Lung (tissue), 12 donors: ENCODE measurements around the gene OR10G8. TPM values are rescaled to one million over a fixed set of nuclear protein-coding genes. Genes with fewer than 3 reads are reported as not detected.

ENCODE experiments used
- ATAC-seq: fragments of 200-7000 bp; cut with Tn5 transposase; one replicate; pipeline ENCODE4 v1.9.1; 2020; ENCODE audit warnings: moderate number of reproducible peaks; ENCODE audit not compliant: insufficient read depth, low FRiP score
- DNase-seq, 3 donors: peaks; one replicate each; pipeline ENCODE4 v3.0.0-alpha.2; 2013 to 2017
- H3K27ac ChIP-seq, 2 donors: one replicate each; pipeline ENCODE4 v1.5.1; 2013; ENCODE audit warnings: mild to moderate bottlenecking in 2 of 2, moderate library complexity in 2 of 2, control low read depth in 1 of 2, inconsistent platforms in 1 of 2, low read depth in 1 of 2, low read length in 1 of 2
- H3K27me3 ChIP-seq, 3 donors: one replicate each; pipeline ENCODE4 v1.5.1; 2013; ENCODE audit warnings: low read length in 2 of 3; ENCODE audit not compliant: control insufficient read depth in 3 of 3, insufficient read depth in 3 of 3
- H3K36me3 ChIP-seq, 4 donors: one replicate each; pipeline ENCODE4 v1.5.1; 2013; ENCODE audit warnings: low read length in 4 of 4, mild to moderate bottlenecking in 1 of 4, moderate library complexity in 1 of 4; ENCODE audit not compliant: control insufficient read depth in 4 of 4, insufficient read depth in 4 of 4
- H3K4me1 ChIP-seq, 5 donors: one replicate each; pipeline ENCODE4 v1.5.1; 2013; ENCODE audit warnings: low read length in 5 of 5, mild to moderate bottlenecking in 2 of 5, moderate library complexity in 1 of 5; ENCODE audit not compliant: control insufficient read depth in 5 of 5, insufficient read depth in 5 of 5
- H3K4me3 ChIP-seq: one replicate; pipeline ENCODE4 v1.5.1; 2013; ENCODE audit warnings: mild to moderate bottlenecking, control low read depth, moderate library complexity
- H3K9ac ChIP-seq, 2 donors: one replicate each; pipeline ENCODE4 v1.5.1; 2013; ENCODE audit warnings: low read length in 2 of 2, control low read depth in 1 of 2; ENCODE audit not compliant: insufficient read depth in 1 of 2
- H3K9me3 ChIP-seq, 4 donors: one replicate each; pipeline ENCODE4 v1.5.1; 2013; ENCODE audit warnings: low read length in 3 of 4, mild to moderate bottlenecking in 1 of 4, moderate library complexity in 1 of 4; ENCODE audit not compliant: control insufficient read depth in 4 of 4, insufficient read depth in 3 of 4
- WGBS, 2 donors: extraction: QIAGEN DNeasy Blood & Tissue Kit; methylation state at CpG; one replicate each; pipeline ENCODE4 v1.1.7; 2013; 5-methylcytosine and 5-hydroxymethylcytosine counted together
- polyA plus RNA-seq, 2 donors: library from polyadenylated mRNA; stranded (reverse); fragments of 200-250 nt; gene quantifications; one replicate each; pipeline ENCODE4 v1.2.1, GENCODE V29; 2013
- total RNA-seq, 2 donors: library from RNA; depleted of rRNA in 1 of 2; stranded (reverse); fragments of >200 nt in 1 of 2; gene quantifications; one replicate each; pipeline ENCODE4 v1.2.1, GENCODE V29; 2014 to 2021
- TF ChIP-seq, protein P1 (sequence below): IDR thresholded peaks from 2 replicates; pipeline ENCODE4 v1.5.1; 2012; ENCODE audit warnings: mild to moderate bottlenecking; ENCODE audit errors: control extremely low read depth, extremely low read depth
- donor health status: control.
- donor health status: control.
- donor health status: Bipolar disorder and iron deficiency.
- donor health status: healthy.
- donor health status: DM: yes; HTN: yes; CAD: no.

Gene OR10G8
- total and polyA plus RNA-seq, 4 donors = not detected

DNA sequence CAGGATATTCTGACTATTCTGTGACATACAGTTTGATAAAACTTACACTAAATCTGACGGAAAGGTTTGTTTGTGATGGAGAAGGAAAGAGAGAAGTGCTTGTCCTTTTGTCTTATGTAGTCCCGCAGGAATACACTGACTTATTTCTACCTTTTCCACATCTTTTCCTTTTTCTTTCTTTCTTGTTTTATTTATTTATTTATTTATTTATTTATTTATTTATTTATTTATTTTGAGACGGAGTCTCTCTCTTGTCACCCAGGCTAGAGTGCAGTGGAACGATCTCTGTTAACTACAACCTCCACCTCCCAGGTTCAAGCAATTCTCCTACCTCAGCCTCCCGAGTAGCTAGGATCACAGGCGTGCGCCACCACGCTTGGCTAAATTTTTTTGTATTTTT is 45.5 kb downstream of the OR10G8 start:
- H3K4me3 ChIP-seq = no peak overlapping the region
- H3K36me3 ChIP-seq = no peaks in the 10 kb centered on the region
- H3K9me3 ChIP-seq = no peaks in the 10 kb centered on the region
- WGBS, 2 donors = 84 to 95% methylated on average over 8 of the region's 8 CpGs
- no peak overlapping the region for H3K27ac ChIP-seq
- no peak for ATAC-seq
- TF ChIP-seq, protein P1, sequence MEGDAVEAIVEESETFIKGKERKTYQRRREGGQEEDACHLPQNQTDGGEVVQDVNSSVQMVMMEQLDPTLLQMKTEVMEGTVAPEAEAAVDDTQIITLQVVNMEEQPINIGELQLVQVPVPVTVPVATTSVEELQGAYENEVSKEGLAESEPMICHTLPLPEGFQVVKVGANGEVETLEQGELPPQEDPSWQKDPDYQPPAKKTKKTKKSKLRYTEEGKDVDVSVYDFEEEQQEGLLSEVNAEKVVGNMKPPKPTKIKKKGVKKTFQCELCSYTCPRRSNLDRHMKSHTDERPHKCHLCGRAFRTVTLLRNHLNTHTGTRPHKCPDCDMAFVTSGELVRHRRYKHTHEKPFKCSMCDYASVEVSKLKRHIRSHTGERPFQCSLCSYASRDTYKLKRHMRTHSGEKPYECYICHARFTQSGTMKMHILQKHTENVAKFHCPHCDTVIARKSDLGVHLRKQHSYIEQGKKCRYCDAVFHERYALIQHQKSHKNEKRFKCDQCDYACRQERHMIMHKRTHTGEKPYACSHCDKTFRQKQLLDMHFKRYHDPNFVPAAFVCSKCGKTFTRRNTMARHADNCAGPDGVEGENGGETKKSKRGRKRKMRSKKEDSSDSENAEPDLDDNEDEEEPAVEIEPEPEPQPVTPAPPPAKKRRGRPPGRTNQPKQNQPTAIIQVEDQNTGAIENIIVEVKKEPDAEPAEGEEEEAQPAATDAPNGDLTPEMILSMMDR = no peak
- DNase-seq = peak in 1 of 3 donors; percentile 16
- H3K27me3 ChIP-seq = peaks cover 0 to 20% (median 4%) of the 10 kb centered on the region in 3 donors
- H3K9ac ChIP-seq = no peak overlapping the region
- H3K4me1 ChIP-seq = peaks cover 0 to 20% (median 0%) of the 10 kb centered on the region in 5 donors

- 92 to 93% methylated on average over 5 of the region's 5 CpGs for WGBS, 2 donors
- Histone ChIP-seq H3K4me3 (no peak overlapping the region), H3K36me3 (no peaks in the 10 kb centered on the region), H3K27me3 (peaks cover 0 to 9% (median 0%) of the 10 kb centered on the region in 3 donors), H3K4me1 (peaks cover 0 to 22% (median 0%) of the 10 kb centered on the region in 5 donors), H3K9ac (no peak overlapping the region), H3K27ac (no peak overlapping the region), H3K9me3 (peaks cover 0 to 1% (median 0%) of the 10 kb centered on the region in 4 donors)
- ATAC-seq = no peak
- no peak for DNase-seq
- TF ChIP-seq, protein P1 = no peak
Observed at GRCh38 chr11:124074554-124074953, 48.0 kb downstream of the OR10G8 start.

DNA sequence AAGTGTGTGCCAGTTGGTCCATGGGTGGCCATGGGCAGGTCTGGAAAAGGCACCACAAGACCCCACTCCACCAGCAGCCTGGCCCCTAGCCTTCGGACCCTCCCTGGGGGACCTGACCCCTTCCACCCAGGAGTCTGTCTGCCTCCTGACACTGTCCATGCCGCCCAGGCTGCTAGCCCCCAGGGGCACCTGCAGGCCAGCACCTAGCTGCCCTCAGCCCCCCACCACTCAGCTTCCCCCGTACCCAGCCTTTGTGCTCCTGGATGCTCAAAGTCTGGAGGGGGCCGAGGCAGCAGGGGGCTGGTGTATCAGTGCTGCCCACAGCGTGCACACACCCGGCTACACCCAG is 48.9 kb downstream of the OR10G8 start:
- Histone ChIP-seq H3K36me3 (no peaks in the 10 kb centered on the region), H3K4me3 (no peak overlapping the region), H3K27me3 (peaks cover 0 to 7% (median 0%) of the 10 kb centered on the region in 3 donors), H3K4me1 (peaks cover 0 to 24% (median 0%) of the 10 kb centered on the region in 5 donors), H3K27ac (no peak overlapping the region), H3K9me3 (peaks cover 0 to 1% (median 0%) of the 10 kb centered on the region in 4 donors), H3K9ac (no peak overlapping the region)
- TF ChIP-seq, protein P1 = no peak
- ATAC-seq (no peak), DNase-seq (no peak)
- 70 to 83% methylated on average over 6 of the region's 6 CpGs for WGBS, 2 donors
